SKM-1 (cell line): ENCODE measurements around the gene LANCL3.
"Not testable (repeated sequence)": the region's sequence is repeated elsewhere in the genome, so short reads cannot be mapped to it uniquely, and the experiment has no call there.

Experiments
- DNase-seq: peaks from one replicate; lab custom pipeline; 2025; ENCODE audit not compliant: unreplicated experiment; lab: John Stamatoyannopoulos, UW

The LANCL3 gene

DNA sequence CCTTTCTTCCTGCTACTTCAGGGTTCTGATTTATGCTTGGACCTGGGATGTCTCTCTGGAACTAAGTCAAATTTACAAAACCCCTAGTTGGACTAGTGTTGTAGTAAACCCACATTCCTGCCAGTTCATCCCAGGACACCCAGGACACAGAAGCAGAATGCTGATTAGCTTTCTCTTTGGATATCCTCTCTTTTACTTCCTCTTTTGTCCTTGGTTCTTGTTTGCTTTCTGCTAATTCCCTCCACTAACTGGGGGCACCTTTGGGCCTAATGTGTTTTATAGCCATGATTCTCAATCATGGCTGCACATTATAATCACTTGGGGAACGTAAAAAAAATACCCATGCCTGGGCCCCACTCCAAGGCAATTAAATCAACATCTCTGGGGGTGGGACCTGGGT is 42.5 kb downstream of the LANCL3 start:
- no peak for DNase-seq

DNA sequence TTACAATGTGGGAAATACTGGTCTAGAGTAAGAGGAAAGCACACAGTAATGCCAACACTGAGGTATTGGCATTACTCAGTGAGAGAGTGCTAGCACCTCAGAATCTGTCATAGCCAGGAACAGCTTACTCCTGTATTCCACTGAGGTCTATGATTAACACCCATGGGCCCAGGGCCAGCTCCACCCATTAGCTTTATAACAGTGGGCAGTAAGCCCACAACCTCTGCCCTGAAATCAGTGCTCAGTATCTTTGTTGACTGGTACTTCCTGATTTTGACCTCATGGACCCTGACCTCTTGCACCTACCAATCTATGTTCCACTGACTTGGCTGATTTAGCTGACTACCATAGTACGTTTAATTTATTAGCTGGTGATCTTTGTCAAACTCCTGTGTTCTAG is 56.1 kb downstream of the LANCL3 start:
- no peak for DNase-seq

DNA sequence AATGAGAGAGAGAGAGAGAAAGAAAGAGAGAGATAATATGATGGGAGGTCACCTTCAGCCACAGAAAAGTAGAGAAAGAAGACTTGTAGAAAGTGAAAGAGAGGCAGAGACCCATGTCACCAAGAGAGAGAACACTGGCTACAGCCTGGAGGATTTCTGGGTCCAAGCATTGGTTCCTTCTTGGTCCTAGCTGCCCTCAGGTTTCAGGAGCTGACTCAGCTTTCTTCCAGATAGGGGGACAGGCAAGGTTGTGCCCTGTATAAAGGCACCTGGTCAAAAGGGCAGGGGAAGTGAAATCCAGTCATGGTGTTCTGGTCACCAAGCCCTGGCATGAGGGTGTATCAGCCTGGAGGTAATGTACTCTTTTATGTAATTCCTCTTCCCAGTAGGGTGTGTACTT is 66.6 kb downstream of the LANCL3 start:
- no peak for DNase-seq

DNA sequence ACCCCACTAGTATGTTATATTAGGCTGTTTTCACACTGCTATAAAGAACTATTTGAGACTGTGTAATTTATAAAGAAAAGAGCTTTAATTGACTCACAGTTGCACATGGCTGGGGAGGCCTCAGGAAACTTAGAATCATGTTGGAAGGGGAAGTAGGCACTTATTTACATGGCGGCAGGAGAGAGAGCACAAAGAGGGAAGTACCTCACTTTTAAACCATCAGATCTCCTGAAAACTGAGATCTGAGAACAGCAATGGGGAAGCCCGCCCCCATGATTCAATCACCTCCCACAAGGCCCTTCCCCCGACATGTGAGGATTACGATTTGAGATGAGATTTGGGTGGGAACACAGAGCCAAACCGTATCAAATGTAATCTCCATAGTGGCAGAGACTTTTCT is 68.7 kb downstream of the LANCL3 start:
- DNase-seq = no peak

DNA sequence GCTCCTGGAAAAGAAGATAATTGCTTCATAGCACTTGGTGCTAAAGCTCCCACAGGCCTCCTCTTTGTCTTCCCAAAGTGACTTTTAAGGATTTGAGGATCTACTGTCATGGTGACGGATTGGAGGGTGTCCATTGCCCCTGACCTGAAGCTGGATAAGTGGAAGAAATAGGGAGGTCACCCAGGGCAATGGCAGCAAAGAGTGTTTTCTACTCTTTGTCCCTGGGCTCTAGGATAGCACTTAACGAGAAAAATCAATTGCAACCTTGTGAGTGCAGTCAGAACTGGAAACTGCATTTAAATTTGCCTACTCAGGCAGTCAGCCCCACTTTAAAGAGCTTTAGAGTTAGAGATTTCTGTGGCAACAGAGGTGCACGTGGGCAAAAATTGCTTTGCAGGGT is 70.4 kb downstream of the LANCL3 start:
- DNase-seq = no peak

DNA sequence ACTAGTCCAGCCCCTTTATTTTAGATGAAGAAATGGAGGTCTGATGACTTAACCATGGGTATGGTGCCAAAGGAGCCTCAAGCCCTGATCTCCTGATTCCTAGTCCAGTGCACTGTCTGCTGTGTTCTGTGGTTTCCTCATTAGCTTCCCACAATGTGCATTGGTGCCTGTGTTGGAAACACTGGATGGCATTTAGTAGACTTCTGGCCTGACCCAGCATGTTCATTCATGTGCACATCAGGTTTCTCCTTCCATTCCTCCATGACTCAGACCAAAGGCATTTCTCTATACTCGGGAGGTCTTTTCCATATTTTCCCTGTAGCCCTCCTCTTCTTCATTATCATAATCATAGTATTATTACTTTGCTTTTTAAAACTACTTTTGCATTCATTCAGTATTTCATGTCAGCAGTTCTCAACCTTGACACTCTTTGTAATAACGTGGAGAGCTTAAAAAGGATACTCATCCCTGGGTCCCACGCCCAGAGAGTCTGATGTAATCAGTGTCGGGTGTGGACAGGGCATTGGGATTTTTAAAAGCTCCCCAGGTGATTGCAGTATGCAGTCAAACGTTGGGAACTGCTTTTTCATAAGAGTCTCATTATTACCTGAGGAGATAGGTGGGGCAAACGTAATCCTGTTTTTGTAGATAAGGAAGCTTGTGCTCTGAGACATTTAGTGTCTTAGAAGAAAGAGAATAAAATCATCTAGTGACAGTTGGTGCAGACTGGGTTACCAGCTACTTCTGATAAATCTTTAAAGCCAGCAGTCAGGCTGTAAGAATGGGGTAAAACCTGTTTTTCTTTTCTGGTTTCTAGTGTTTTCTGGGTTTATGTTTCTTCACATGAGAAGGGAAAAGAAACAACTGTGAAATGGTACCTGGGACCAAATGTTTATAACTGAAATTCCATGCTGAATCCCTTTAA is 73.2 kb downstream of the LANCL3 start:
- no peak for DNase-seq

DNA sequence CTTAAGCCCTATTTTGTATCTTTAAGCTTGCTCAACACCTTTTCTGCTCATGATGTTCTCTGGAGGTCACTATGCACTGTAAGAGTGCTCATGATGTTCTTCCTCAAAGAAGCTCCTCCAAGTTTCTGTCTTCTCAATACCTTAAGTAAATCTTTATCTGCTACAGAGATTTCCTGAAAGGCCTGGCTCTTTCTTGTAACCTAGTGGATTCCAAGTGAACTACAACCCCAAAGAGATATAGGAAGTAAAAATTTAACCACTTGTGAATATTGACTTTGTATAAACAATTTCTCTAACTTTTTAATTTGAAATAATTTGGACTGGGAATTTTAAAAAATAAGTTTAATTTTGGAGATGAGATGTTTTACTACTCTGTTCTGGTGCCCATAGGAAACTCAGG is 74.8 kb downstream of the LANCL3 start:
- peak; percentile 1 for DNase-seq

DNA sequence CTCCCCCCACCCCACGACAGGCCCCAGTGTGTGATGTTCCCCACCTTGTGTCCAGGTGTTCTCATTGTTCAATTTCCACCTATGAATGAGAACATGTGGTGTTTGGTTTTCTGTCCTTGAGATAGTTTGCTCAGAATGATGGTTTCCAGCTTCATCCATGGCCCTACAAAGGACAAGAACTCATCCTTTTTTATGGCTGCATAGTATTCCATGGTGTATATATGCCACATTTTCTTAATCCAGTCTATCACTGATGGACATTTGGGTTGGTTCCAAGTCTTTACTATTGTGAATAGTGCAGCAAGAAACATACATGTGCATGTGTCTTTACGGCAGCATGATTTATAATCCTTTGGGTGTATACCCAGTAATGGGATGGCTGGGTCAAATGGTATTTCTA is 79.4 kb downstream of the LANCL3 start:
- not testable (repeated sequence) for DNase-seq

DNA sequence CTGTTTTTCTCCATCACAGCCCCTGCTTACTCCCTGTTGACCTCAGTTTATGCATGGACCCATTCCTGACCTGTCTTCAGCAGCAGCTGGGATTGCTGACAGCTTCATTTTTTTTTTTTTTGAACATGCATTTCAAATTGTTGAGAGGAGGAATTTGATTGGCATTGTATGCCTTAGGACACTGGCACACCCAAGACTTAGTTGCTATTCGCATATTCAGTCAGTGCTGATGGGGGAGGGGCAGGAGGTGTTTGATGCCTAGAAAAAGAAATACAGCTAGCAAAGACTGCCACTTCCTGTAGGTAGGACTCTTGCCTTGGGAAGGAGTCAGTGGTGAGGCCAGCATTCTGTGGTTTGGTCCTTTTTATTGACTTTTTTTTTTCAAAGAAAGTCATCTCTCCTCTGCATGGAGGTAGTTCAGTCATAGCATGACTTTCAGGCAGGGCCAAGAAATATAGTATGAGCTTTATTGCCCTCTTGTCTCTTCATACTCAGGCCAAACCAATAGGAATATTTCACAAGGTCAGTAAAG is 80.5 kb downstream of the LANCL3 start:
- DNase-seq = no peak

DNA sequence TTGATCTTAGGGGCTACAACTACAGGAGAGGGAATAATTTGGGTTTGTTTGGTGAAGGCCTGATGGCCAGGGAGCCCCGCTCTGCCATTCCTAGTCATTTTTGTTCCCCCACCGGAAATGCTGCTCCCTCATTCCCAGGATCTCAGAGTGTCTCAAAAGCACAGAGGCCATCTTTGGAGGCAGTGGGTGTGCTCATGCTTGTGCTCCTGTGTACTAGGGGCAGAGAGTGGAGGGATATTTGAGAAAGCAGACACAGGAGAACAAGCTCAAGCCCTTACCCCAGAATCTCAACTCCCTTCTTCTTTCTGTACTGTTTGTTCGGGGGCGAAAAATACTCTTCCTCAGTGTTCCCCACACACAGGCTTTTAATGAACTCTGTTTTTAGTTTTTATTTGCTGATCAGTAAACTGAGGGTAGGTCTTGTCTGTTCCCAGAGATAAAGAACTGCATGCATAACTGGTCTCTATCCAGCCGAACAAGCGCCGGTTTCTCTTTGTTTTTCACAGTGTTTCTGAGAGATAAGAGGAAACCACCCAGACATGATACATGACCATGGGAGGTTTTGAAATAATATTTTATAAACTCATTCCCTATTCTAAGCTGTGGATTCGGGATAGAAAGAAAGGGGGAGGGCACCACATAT is 81.2 kb downstream of the LANCL3 start:
- DNase-seq = no peak

DNA sequence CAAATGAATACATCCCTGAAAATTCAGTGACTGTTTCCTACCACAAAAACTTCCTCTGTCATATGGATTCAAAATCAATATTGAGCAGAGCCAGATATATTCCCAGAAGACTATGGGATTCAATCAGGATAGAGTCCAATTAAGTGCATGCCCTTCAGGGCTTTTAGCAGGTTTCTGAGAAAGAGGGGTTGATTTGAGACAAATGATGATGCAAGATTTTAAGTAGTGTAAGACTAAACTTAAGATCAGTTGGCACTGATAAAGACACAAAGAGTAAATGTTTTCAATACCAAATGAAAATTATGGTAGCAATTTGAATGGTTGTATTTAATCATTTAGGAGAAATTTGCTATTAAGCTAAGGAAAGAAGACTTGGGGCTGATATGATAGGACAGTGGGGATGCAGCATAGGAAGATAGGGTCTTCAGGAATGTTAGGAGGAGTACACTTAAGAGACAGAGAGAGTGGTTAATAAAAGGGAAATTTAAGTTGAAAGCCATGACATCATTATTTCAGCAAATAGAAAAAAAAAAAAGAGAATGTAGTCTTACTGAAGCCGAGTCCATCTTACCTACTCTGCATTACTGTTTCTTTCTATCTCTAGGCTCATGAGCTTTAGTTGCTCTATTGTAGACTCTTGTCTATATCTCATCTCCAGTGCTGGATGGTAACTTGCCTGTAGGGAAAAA is 82.1 kb downstream of the LANCL3 start:
- no peak for DNase-seq

DNA sequence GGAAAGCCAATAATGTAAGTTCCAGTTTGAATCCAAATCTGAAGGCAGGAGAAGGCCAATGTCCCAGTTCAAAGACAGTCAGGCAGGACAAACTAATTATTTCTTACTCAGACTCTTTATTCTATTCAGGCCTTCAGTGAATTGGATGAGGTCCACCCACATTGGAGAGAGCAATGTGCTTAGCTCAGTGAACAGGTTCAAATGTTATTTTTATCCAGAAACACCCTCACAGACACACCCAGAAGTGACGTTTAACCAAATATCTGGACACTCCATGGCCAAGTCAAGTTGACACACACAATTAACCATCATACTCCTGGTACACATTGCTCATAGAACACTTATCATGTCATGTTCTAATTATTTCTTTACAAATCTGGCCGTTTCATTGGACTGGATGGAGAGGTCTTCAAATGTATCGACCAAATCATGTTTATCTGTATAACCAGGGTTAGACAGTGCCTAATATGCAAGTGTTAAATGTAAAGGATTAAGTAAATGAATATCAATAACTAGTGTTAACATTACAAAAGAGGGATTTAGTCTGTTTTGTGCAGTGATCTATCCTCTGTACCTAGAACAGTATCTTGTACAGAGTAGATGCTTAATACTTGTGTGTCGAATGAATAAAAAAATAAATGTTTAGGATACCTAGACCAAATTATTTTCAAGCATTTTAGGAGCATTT is 87.0 kb downstream of the LANCL3 start:
- DNase-seq = no peak

DNA sequence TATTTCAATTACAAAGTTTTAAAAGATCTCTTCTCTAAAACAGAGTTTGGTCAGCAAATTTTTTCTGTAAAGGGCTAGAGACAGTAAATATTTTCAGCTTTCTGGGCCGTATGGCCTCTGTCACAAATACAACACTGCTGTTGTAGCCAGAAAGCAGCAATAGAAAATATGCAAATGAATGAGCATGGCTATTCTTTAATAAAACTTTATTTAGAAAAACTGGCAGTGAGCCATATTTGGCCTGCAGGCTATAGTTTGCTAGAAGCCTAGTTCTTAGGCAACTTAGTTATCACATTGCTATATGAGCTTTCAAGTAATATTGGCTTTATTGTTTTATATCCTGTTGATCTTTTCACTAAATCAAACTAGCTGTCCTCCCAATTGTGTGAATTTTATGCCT is 87.6 kb downstream of the LANCL3 start:
- no peak for DNase-seq

DNA sequence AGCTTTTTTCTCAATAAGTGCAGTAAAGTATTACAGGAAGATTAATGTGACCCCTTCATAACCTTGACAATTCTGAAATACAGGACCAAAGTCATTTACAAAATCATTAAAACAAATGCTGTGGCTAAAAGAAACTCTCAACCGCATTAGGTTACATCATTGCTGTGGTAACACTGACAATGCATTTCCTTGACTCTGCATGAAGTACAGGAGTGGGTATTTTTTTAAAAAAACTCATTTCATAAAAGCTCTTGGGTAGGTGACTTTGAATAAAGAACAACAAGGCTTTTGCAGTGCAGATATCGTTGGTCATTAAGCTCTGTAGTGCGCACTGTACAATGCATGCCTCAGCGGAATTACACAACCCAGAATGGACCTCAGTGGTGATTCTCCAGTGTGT is 90.7 kb downstream of the LANCL3 start:
- DNase-seq = no peak

DNA sequence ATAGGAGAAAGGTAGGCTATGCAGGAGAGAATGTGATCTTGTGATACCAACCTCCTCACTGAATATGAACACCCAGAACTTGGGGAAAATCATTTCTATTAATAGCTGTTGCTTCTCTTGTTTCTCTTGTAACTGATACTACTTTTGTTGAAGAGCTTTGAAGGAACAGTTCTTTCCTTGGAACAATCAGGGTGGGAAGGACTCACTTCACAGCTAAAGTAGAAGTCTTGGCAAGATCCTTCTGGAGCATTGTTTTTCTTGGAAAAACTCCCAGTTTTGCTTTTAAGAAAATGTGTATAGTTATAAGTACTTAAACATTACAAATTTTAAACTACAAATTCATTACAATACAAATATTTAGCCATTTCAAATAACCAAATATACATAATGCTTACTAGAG is 95.1 kb downstream of the LANCL3 start:
- no peak for DNase-seq

DNA sequence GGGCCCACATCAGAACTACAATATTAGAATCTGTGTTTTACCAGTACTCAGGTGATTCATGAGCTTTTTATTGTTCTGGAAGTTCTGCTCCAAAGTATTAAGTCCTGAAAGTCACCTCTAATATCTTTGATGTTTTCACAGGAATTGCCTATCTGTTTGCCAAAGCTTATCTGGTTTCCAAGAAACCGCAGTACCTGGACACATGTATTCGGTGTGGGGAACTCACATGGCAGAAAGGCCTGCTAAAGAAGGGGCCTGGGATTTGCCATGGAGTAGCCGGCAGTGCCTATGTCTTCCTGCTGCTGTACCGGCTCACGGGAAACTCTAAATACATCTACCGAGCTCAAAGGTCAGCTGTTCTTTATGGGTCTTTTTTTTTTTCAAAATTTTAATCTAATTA is 95.7 kb downstream of the LANCL3 start:
- no peak for DNase-seq

DNA sequence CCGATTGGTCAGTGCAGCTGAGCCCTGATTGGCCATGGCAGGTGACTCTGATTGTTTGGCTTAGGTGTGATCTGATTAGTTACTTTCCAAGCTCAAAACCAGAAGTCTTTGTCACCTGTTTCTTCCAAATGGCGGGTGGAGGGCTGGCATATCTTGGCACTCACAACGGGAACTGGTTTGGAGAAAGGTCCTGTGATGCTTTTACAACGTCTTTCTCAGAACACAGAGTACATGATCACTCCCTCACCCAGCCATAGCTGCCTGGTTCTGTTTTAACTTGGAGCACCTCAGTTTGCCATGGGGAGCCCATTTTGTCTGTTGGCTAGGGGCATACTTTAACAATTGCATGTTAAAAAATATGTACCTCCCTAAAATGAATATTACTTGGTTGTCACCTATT is 101.1 kb downstream of the LANCL3 start:
- no peak for DNase-seq

DNA sequence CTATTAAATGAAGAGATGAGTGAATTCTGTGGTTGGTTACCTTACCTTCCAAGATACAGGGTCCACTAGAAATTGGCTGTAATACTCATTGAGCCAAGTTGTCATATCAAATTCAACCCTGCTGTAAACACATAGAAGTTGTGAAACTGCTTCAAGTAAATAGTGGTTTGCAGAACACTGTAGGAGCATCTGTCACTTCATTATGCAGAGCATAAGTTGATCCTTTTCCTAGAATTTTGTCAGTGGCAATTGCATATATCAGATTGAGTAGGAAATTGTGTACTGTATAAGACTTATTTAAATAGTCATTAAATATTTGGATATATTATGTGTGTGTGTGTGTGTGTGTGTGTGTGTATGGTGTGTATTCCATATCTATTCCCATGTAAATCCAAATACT is 105.3 kb downstream of the LANCL3 start:
- no peak for DNase-seq

DNA sequence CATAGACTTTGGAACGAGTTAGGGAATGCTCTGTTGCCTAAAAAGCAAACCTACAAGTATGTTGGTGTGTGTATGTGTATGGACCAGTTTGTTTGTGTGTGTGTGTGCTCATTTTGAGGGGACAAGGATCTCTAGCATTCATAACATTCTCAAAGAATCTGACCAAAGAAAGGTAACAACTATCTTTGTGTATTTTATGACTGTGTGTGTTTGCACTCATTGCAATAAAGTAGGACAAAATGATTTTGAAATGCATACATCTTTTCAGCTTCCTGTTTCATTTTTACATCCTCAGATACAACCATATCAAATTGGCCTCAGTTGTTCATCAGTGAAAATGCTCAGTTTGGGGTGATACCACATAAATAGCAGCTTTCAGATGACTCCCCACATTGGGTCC is 105.8 kb downstream of the LANCL3 start:
- DNase-seq = no peak

DNA sequence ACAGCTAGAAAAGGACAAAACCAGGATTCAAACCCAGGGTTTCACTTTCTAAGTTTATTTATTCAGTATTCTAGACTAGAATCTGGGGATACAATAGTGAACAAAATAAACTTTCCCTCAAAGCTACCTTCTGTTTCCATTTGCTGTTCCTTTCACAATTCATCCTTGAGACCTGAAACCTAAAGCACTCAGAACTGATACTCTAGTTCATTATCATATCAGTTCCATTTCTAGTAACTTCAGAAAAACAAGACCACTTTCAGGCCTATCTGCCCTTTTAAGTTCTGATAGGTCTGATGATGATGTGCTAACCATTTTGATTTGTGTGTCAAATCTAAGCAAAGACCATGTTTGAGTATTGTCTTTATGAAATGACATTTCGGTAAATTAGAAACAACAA is 106.3 kb downstream of the LANCL3 start:
- no peak for DNase-seq

DNA sequence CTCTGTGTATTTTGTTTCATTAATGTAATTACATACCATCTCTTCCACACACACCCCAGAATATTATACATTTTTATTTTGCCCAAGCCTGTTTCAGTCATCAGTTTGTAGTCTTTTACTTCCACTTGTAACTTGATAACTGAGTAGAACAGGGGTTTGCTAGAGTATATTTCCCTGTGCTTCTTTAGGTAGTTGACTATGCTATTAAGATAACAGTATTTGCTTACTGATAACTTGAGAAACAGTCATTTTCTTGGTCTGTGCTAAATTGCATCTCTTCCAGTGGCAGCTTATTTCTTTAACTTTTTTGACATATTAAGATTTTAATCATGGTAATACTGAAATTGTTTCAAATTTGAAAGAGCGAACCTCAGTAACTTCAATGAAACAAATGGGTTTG is 107.1 kb downstream of the LANCL3 start:
- DNase-seq = no peak
